Measurements from ENCODE around the gene DOHH.

Gene DOHH

GRCh38 chr19:3441089-3441985 is 59.1 kb downstream of the DOHH start:
- Histone ChIP-seq H3K4me1 (ENCODE audit: control insufficient read depth, insufficient read depth, low read length) (peaks cover 19% of the 10 kb centered on the region), H3K4me3 (ENCODE audit: insufficient read depth, low read depth, low read length) (no peak overlapping the region), H3K36me3 (ENCODE audit: control insufficient read depth, insufficient read depth, low read length) (no peaks in the 10 kb centered on the region), H3K9me3 (ENCODE audit: control insufficient read depth, low read length) (no peaks in the 10 kb centered on the region), H3K27me3 (ENCODE audit: control insufficient read depth, insufficient read depth, low read length, poor library complexity, severe bottlenecking) (peaks cover 44% of the 10 kb centered on the region), H3K27ac (ENCODE audit: insufficient read depth, low read depth, low read length, poor library complexity, severe bottlenecking) (no peak overlapping the region)
- WGBS, 2 experiments, result 88 to 90% methylated on average over 25 of the region's 25 CpGs

Data from ectodermal cell (in vitro differentiated cells).